HEK293 (cell line): ENCODE results near the gene TCTN1.
A peak's percentile ranks its signal among the peaks of the same experiment; 100 is the strongest.

ENCODE experiments used
- CTCF ChIP-seq: fragments of 450-650 bp; formaldehyde crosslinking; IDR thresholded peaks from 2 replicates; pipeline ENCODE4 v1.5.1; 2016; ENCODE audit warnings: missing biosample characterization, missing genetic modification characterization
- IKZF3 ChIP-seq: fragments of 450-650 bp; IDR thresholded peaks from 2 replicates; pipeline ENCODE4 v1.5.0; 2018; ENCODE audit warnings: missing biosample characterization, mild to moderate bottlenecking, missing genetic modification characterization, moderate library complexity
- KLF16 ChIP-seq: fragments of 450-650 bp; formaldehyde crosslinking; IDR thresholded peaks from 2 replicates; pipeline ENCODE4 v1.5.1; 2017; ENCODE audit warnings: missing biosample characterization, missing genetic modification characterization
- KLF17 ChIP-seq: fragments of 450-650 bp; formaldehyde crosslinking; IDR thresholded peaks from 2 replicates; pipeline ENCODE4 v1.5.1; 2016; ENCODE audit warnings: missing biosample characterization, missing genetic modification characterization
- PRDM2 ChIP-seq: fragments of 450-650 bp; formaldehyde crosslinking; IDR thresholded peaks from 2 replicates; pipeline ENCODE4 v1.5.1; 2016; ENCODE audit warnings: missing biosample characterization, missing genetic modification characterization, borderline replicate concordance
- ZBTB8A ChIP-seq: fragments of 450-650 bp; formaldehyde crosslinking; IDR thresholded peaks from 2 replicates; pipeline ENCODE4 v1.5.1; 2016; ENCODE audit warnings: missing biosample characterization, missing genetic modification characterization
- ZFP69B ChIP-seq: fragments of 450-650 bp; formaldehyde crosslinking; IDR thresholded peaks from 2 replicates; pipeline ENCODE4 v1.5.1; 2016; ENCODE audit warnings: missing biosample characterization, missing genetic modification characterization
- ZNF202 ChIP-seq: fragments of 450-650 bp; formaldehyde crosslinking; IDR thresholded peaks from 2 replicates; pipeline ENCODE4 v1.5.1; 2016; ENCODE audit warnings: missing biosample characterization, missing genetic modification characterization, borderline replicate concordance
- ZNF426 ChIP-seq: fragments of 450-650 bp; formaldehyde crosslinking; IDR thresholded peaks from 2 replicates; pipeline ENCODE4 v1.5.1; 2017; ENCODE audit warnings: missing biosample characterization, missing genetic modification characterization, mild to moderate bottlenecking, inconsistent platforms, moderate library complexity
- ZNF449 ChIP-seq: fragments of 450-650 bp; formaldehyde crosslinking; IDR thresholded peaks from 2 replicates; pipeline ENCODE4 v1.5.1; 2017; ENCODE audit warnings: missing biosample characterization, mild to moderate bottlenecking, missing genetic modification characterization, moderate library complexity
- ZNF549 ChIP-seq: fragments of 450-650 bp; IDR thresholded peaks from 2 replicates; pipeline ENCODE4 v1.5.1; 2018; ENCODE audit warnings: missing biosample characterization, missing genetic modification characterization, mild to moderate bottlenecking, inconsistent platforms, moderate library complexity
- ZNF571 ChIP-seq: fragments of 450-650 bp; formaldehyde crosslinking; IDR thresholded peaks from 2 replicates; pipeline ENCODE4 v1.5.0; 2017; ENCODE audit warnings: missing biosample characterization, missing genetic modification characterization
- ZNF596 ChIP-seq: fragments of 450-650 bp; IDR thresholded peaks from 2 replicates; pipeline ENCODE4 v1.5.0; 2018; ENCODE audit warnings: missing biosample characterization, mild to moderate bottlenecking, missing genetic modification characterization, moderate library complexity
- ZNF600 ChIP-seq: fragments of 450-650 bp; formaldehyde crosslinking; IDR thresholded peaks from 2 replicates; pipeline ENCODE4 v1.5.1; 2016; ENCODE audit warnings: missing biosample characterization, missing genetic modification characterization
- ZSCAN4 ChIP-seq: fragments of 450-650 bp; formaldehyde crosslinking; IDR thresholded peaks from 2 replicates; pipeline ENCODE4 v1.5.1; 2017; ENCODE audit warnings: missing biosample characterization, missing genetic modification characterization
- TF ChIP-seq, protein P1 (sequence below): fragments of 450-650 bp; formaldehyde crosslinking; IDR thresholded peaks from 2 replicates; pipeline ENCODE4 v1.5.1; 2017; ENCODE audit warnings: missing biosample characterization, missing genetic modification characterization

The TCTN1 gene

DNA sequence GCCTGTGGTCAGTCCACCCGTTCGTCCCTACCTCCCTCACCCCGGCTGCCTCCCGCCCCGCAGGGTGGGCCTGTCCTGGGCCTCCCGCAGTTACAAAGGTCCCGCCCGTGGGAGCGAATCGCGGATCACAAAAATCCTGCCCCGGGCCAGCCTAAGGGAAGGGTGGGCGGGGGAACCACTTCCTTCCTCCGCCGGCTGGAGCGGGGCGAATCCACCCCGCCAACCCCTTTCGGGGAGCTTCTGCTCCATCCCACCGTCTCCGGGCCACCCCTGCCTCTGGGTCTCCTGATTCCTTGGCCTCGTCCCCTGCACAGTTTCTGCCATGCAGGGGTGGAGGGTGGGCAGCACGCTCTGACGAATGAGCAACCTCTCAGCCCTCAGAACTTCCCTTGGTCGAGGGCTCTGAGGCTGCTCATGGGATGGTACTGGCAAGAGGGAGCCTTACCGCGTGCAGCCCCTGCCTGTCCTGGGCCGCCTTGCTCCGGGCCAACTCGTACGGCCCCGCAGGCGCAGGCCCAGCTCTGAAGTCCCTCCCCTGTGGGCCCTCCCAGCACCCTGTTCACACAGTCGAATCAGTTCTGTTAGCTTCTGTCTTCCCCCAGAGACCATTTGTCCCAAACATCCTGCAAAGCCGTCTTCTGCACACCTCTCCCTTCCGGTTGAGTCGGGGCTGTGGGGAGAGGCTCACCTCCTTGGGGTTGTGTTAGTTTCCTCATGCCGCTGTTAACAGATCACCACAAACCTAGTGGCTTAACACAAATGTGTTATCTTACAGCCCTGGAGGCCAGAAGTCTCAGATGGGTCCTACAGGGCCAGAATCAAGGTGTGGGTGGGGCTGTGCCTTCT, 75.6 kb downstream of the TCTN1 start (continued):
- TF ChIP-seq ZSCAN4 (no peak), ZBTB8A (no peak), PRDM2 (tag by site-specific recombination) (no peak), KLF16 (tag by site-specific recombination) (no peak), ZNF449 (tag by site-specific recombination) (no peak), ZFP69B (tag by site-specific recombination) (0 out of 2 replicates have a peak, but pooled peaks have one; percentile 25), ZNF426 (tag by site-specific recombination) (no peak), KLF17 (0 out of 2 replicates have a peak, but pooled peaks have one; percentile 12), ZNF596 (tag by site-specific recombination) (no peak), ZNF549 (tag by site-specific recombination) (no peak), ZNF571 (tag by site-specific recombination) (no peak), ZNF202 (no peak), CTCF (tag by site-specific recombination) (no peak), IKZF3 (no peak), ZNF600 (tag by site-specific recombination) (0 out of 2 replicates have a peak, but pooled peaks have one; percentile 12)
- TF ChIP-seq, protein P1, sequence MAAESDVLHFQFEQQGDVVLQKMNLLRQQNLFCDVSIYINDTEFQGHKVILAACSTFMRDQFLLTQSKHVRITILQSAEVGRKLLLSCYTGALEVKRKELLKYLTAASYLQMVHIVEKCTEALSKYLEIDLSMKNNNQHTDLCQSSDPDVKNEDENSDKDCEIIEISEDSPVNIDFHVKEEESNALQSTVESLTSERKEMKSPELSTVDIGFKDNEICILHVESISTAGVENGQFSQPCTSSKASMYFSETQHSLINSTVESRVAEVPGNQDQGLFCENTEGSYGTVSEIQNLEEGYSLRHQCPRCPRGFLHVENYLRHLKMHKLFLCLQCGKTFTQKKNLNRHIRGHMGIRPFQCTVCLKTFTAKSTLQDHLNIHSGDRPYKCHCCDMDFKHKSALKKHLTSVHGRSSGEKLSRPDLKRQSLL (tag by site-specific recombination), result no peak
